ENCODE measurements around the gene PPP6R3.

DNA sequence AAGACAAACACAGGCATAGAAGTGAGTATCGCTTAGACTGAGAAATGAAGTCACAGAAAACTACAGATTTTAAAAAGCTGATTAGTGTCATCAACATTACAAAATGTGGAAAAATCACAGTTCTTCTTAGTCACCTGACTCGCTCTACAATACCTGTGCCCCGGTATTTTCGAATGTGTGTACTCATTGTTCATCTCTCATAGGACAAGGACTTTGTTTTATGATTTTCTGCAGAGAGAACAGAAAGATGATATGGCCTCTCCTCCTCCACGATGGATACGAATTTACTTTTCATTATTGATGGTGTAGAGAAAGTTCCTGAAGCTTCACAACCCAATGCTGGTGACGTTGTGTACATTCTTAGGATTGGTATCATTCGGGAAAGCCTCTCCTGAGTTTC is 194.4 kb downstream of the PPP6R3 start:
- TF ChIP-seq POLR2AphosphoS5 (IDR thresholded peaks at IDR 0.05; ENCODE audit: low read depth, low read length), result no peak
- no peak for TF ChIP-seq CTCF (IDR thresholded peaks at IDR 0.05)
- TF ChIP-seq, protein P1, sequence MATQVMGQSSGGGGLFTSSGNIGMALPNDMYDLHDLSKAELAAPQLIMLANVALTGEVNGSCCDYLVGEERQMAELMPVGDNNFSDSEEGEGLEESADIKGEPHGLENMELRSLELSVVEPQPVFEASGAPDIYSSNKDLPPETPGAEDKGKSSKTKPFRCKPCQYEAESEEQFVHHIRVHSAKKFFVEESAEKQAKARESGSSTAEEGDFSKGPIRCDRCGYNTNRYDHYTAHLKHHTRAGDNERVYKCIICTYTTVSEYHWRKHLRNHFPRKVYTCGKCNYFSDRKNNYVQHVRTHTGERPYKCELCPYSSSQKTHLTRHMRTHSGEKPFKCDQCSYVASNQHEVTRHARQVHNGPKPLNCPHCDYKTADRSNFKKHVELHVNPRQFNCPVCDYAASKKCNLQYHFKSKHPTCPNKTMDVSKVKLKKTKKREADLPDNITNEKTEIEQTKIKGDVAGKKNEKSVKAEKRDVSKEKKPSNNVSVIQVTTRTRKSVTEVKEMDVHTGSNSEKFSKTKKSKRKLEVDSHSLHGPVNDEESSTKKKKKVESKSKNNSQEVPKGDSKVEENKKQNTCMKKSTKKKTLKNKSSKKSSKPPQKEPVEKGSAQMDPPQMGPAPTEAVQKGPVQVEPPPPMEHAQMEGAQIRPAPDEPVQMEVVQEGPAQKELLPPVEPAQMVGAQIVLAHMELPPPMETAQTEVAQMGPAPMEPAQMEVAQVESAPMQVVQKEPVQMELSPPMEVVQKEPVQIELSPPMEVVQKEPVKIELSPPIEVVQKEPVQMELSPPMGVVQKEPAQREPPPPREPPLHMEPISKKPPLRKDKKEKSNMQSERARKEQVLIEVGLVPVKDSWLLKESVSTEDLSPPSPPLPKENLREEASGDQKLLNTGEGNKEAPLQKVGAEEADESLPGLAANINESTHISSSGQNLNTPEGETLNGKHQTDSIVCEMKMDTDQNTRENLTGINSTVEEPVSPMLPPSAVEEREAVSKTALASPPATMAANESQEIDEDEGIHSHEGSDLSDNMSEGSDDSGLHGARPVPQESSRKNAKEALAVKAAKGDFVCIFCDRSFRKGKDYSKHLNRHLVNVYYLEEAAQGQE (IDR thresholded peaks at IDR 0.05; ENCODE audit: insufficient read depth in 1 of 2, low read depth in 2 of 2, low read length in 1 of 2), result no peak

Data from Panc1 (cell line).